Suppressor macrophage (primary cell): Measurements from ENCODE around the gene CNST.

Experiments
- DNase-seq, 4 experiments: peaks; one replicate each; pipeline ENCODE4 v3.0.0-alpha.2; 2020 to 2022
- total RNA-seq, 17 experiments: gene quantifications; one replicate each; lab custom pipeline; 2026; ENCODE audit warnings: mixed read lengths in 6 of 17, inconsistent platforms in 3 of 17; lab: John Stamatoyannopoulos, UW

Gene CNST
- 9.1 to 49.4 (median 34.2) reads per million in 17 experiments for total RNA-seq

GRCh38 chr1:246566128-246566812 is at the start of gene CNST, which contains the start of gene TFB2M:
Gene CNST, plus strand, starts transcription at chr1:246566456. Its CDS starts 25,107 bp downstream, at chr1:246591563.
Gene TFB2M, minus strand, starts transcription at chr1:246566261. Its CDS starts 123 bp downstream, at chr1:246566138.
- peak; percentile 99 to 100 (median 99) for DNase-seq

GRCh38 chr1:246517391-246517790 is 48.9 kb upstream of the CNST start:
- DNase-seq: no peak

GRCh38 chr1:246518456-246519205 is 47.6 kb upstream of the CNST start:
- DNase-seq: no peak

GRCh38 chr1:246519514-246519913 is 46.7 kb upstream of the CNST start:
- DNase-seq: no peak

GRCh38 chr1:246526380-246526779 is 39.9 kb upstream of the CNST start:
- no peak for DNase-seq

- no peak for DNase-seq
Observed at GRCh38 chr1:246526915-246527314, 39.3 kb upstream of the CNST start.

- DNase-seq: peak in 2 of 4 experiments; percentile 19 to 20
Observed at GRCh38 chr1:246527402-246528088, 38.7 kb upstream of the CNST start.

GRCh38 chr1:246528933-246529731 is 37.1 kb upstream of the CNST start:
- DNase-seq: no peak

- no peak for DNase-seq
Observed at GRCh38 chr1:246530482-246530881, 35.8 kb upstream of the CNST start.

GRCh38 chr1:246532519-246532918 is 33.7 kb upstream of the CNST start:
- DNase-seq: no peak

- DNase-seq: no peak
Observed at GRCh38 chr1:246533371-246533905, 32.8 kb upstream of the CNST start.

- no peak for DNase-seq
Observed at GRCh38 chr1:246534114-246534513, 32.1 kb upstream of the CNST start.

GRCh38 chr1:246537441-246537840 is 28.8 kb upstream of the CNST start:
- no peak for DNase-seq

GRCh38 chr1:246537887-246538286 is 28.4 kb upstream of the CNST start:
- no peak for DNase-seq

GRCh38 chr1:246540738-246541491 is 25.3 kb upstream of the CNST start:
- no peak for DNase-seq

- no peak for DNase-seq
Observed at GRCh38 chr1:246544001-246544400, 22.3 kb upstream of the CNST start.

- no peak for DNase-seq
Observed at GRCh38 chr1:246549665-246550064, 16.6 kb upstream of the CNST start.

GRCh38 chr1:246550402-246550801 is 15.9 kb upstream of the CNST start:
- no peak for DNase-seq

- no peak for DNase-seq
Observed at GRCh38 chr1:246552110-246552509, 14.1 kb upstream of the CNST start.

GRCh38 chr1:246554201-246554600 is 12.1 kb upstream of the CNST start:
- DNase-seq: no peak

GRCh38 chr1:246558041-246558440 is 8.2 kb upstream of the CNST start:
- no peak for DNase-seq
